Panc1 (cell line): ENCODE measurements around the gene FXYD3.

Experiments
- TF ChIP-seq, protein P1 (sequence below): fragments of 450-650 bp; IDR thresholded peaks from 2 replicates; pipeline ENCODE4 v1.5.1; 2017; ENCODE audit warnings: mild to moderate bottlenecking
- TF ChIP-seq, protein P2 (sequence below), 2 experiments: IDR thresholded peaks; 2 replicates each; pipeline ENCODE4 v1.6.1; 2011 to 2012; ENCODE audit warnings: low read depth in 2 of 2, control low read depth in 1 of 2, low read length in 1 of 2, mild to moderate bottlenecking in 1 of 2, moderate library complexity in 1 of 2; ENCODE audit not compliant: insufficient read depth in 1 of 2

DNA sequence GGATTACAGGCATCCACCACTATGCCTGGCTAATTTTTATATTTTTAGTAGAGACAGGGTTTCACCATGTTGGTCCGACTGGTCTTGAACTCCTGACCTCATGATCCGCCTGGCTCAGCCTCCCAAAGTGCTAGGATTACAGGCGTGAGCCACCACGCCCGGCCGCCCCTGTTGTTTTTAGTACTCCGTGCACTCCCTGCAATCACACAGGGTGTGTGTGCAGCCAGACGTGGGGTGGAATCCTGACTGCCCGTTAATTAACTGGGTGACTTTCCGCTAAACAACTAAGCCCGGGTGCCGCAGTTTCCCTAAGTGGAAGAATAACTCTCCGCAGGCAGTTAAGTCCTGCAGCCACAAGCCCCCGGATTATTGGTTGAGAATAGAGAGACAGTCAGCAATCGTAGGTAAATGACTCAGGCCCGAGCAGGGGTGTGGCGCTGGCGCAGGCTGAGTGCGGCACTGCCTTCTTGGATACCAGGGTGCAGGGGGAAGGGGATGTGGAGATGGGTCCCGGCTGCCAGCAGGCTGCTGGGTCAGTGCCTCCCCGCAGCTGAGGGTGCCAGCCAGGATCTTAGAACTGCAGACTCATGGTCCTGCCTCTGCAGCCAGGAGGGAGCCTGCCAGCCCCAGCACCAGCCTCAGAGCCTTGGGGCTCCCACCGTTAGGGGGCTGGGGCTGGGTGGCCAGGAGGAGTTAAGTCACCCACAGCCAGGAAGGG, 6.1 kb upstream of the FXYD3 start:
- TF ChIP-seq, protein P1, sequence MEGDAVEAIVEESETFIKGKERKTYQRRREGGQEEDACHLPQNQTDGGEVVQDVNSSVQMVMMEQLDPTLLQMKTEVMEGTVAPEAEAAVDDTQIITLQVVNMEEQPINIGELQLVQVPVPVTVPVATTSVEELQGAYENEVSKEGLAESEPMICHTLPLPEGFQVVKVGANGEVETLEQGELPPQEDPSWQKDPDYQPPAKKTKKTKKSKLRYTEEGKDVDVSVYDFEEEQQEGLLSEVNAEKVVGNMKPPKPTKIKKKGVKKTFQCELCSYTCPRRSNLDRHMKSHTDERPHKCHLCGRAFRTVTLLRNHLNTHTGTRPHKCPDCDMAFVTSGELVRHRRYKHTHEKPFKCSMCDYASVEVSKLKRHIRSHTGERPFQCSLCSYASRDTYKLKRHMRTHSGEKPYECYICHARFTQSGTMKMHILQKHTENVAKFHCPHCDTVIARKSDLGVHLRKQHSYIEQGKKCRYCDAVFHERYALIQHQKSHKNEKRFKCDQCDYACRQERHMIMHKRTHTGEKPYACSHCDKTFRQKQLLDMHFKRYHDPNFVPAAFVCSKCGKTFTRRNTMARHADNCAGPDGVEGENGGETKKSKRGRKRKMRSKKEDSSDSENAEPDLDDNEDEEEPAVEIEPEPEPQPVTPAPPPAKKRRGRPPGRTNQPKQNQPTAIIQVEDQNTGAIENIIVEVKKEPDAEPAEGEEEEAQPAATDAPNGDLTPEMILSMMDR, result no peak
- TF ChIP-seq, protein P2, sequence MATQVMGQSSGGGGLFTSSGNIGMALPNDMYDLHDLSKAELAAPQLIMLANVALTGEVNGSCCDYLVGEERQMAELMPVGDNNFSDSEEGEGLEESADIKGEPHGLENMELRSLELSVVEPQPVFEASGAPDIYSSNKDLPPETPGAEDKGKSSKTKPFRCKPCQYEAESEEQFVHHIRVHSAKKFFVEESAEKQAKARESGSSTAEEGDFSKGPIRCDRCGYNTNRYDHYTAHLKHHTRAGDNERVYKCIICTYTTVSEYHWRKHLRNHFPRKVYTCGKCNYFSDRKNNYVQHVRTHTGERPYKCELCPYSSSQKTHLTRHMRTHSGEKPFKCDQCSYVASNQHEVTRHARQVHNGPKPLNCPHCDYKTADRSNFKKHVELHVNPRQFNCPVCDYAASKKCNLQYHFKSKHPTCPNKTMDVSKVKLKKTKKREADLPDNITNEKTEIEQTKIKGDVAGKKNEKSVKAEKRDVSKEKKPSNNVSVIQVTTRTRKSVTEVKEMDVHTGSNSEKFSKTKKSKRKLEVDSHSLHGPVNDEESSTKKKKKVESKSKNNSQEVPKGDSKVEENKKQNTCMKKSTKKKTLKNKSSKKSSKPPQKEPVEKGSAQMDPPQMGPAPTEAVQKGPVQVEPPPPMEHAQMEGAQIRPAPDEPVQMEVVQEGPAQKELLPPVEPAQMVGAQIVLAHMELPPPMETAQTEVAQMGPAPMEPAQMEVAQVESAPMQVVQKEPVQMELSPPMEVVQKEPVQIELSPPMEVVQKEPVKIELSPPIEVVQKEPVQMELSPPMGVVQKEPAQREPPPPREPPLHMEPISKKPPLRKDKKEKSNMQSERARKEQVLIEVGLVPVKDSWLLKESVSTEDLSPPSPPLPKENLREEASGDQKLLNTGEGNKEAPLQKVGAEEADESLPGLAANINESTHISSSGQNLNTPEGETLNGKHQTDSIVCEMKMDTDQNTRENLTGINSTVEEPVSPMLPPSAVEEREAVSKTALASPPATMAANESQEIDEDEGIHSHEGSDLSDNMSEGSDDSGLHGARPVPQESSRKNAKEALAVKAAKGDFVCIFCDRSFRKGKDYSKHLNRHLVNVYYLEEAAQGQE (IDR thresholded peaks at IDR 0.05; ENCODE audit: insufficient read depth in 1 of 2, low read depth in 2 of 2, low read length in 1 of 2), result no peak
